ENCODE data around the gene LRRN3.

The LRRN3 gene

GRCh38 chr7:111074071-111074747 is 16.7 kb upstream of the LRRN3 start:
- no peak overlapping the region for H3K4me3 Mint-ChIP-seq
- TF ChIP-seq CTCF (IDR thresholded peaks at IDR 0.05; ENCODE audit: unreplicated experiment in 3 of 3): no peak
- H3K27ac Mint-ChIP-seq: peak overlapping the region in 1 of 3 experiments; percentile 66
- no peaks in the 10 kb centered on the region for H3K36me3 Mint-ChIP-seq (ENCODE audit: low read depth)
- H3K4me1 Mint-ChIP-seq: peaks cover 21% of the 10 kb centered on the region
- no peaks in the 10 kb centered on the region for H3K9me3 Mint-ChIP-seq
- no peaks in the 10 kb centered on the region for H3K27me3 Mint-ChIP-seq (ENCODE audit: low read depth)

- peaks cover 18% of the 10 kb centered on the region for H3K4me1 Mint-ChIP-seq
- no peak overlapping the region for H3K4me3 Mint-ChIP-seq
- TF ChIP-seq CTCF (IDR thresholded peaks at IDR 0.05; ENCODE audit: unreplicated experiment in 3 of 3): no peak
- no peaks in the 10 kb centered on the region for H3K27me3 Mint-ChIP-seq (ENCODE audit: low read depth)
- no peaks in the 10 kb centered on the region for H3K36me3 Mint-ChIP-seq (ENCODE audit: low read depth)
- H3K27ac Mint-ChIP-seq: peak overlapping the region in 2 of 3 experiments; percentile 1 to 66
- no peaks in the 10 kb centered on the region for H3K9me3 Mint-ChIP-seq
These were observed 16.2 kb upstream of the LRRN3 start for GRCh38 chr7:111074748-111075146.

GRCh38 chr7:111075498-111075897 is 15.4 kb upstream of the LRRN3 start:
- Mint-ChIP-seq H3K36me3 (ENCODE audit: low read depth) (no peaks in the 10 kb centered on the region), H3K4me1 (peaks cover 13% of the 10 kb centered on the region), H3K9me3 (no peaks in the 10 kb centered on the region), H3K4me3 (no peak overlapping the region), H3K27me3 (ENCODE audit: low read depth) (no peaks in the 10 kb centered on the region), H3K27ac (no peak overlapping the region)
- TF ChIP-seq CTCF (IDR thresholded peaks at IDR 0.05; ENCODE audit: unreplicated experiment in 3 of 3): no peak

- Mint-ChIP-seq H3K27me3 (ENCODE audit: low read depth) (no peaks in the 10 kb centered on the region), H3K36me3 (ENCODE audit: low read depth) (no peaks in the 10 kb centered on the region), H3K4me1 (peaks cover 13% of the 10 kb centered on the region), H3K4me3 (no peak overlapping the region), H3K27ac (no peak overlapping the region), H3K9me3 (no peaks in the 10 kb centered on the region)
- no peak for TF ChIP-seq CTCF (IDR thresholded peaks at IDR 0.05; ENCODE audit: unreplicated experiment in 3 of 3)
These were observed 14.7 kb upstream of the LRRN3 start for GRCh38 chr7:111076205-111076604.

GRCh38 chr7:111077001-111077400 is 13.9 kb upstream of the LRRN3 start:
- no peak for TF ChIP-seq CTCF (IDR thresholded peaks at IDR 0.05; ENCODE audit: unreplicated experiment in 3 of 3)
- Mint-ChIP-seq H3K27me3 (ENCODE audit: low read depth) (no peaks in the 10 kb centered on the region), H3K36me3 (ENCODE audit: low read depth) (no peaks in the 10 kb centered on the region), H3K27ac (no peak overlapping the region), H3K4me1 (peaks cover 18% of the 10 kb centered on the region), H3K9me3 (no peaks in the 10 kb centered on the region), H3K4me3 (no peak overlapping the region)

- Mint-ChIP-seq H3K9me3 (no peaks in the 10 kb centered on the region), H3K36me3 (ENCODE audit: low read depth) (no peaks in the 10 kb centered on the region), H3K4me3 (no peak overlapping the region), H3K27me3 (ENCODE audit: low read depth) (no peaks in the 10 kb centered on the region), H3K27ac (no peak overlapping the region), H3K4me1 (peaks cover 16% of the 10 kb centered on the region)
- TF ChIP-seq CTCF (IDR thresholded peaks at IDR 0.05; ENCODE audit: unreplicated experiment in 3 of 3): no peak
These were observed 10.3 kb upstream of the LRRN3 start for GRCh38 chr7:111080495-111081105.
